ENCODE results near the gene PRR14L. TPM values are rescaled to one million over a fixed set of nuclear protein-coding genes. Genes with fewer than 3 reads are reported as not detected.

Gene PRR14L
- total and polyA plus RNA-seq, 2 of the 13 experiments (the other 11 are each of a cell fraction or from before 2014, with no cell fraction given): 6.6 to 16.5 TPM

GRCh38 chr22:31732089-31732829 is 17.7 kb downstream of the PRR14L start:
- Histone ChIP-seq H3K36me3 (replicated peaks in 1 of 2; ENCODE audit: control insufficient read depth in 1 of 2, insufficient read depth in 2 of 2, low read length in 2 of 2) (peaks cover 0 to 8% of the 10 kb centered on the region in 2 experiments; a peak in 2 of 5 replicates), H3K4me3 (replicated peaks in 1 of 3; ENCODE audit: insufficient read depth in 1 of 3, low read depth in 2 of 3, low read length in 3 of 3) (no peak overlapping the region), H2AFZ (ENCODE audit: low read length) (no peak overlapping the region), H4K20me1 (ENCODE audit: insufficient read depth, low read length) (peaks cover 15% of the 10 kb centered on the region), H3K27ac (ENCODE audit: extremely low read length, insufficient read depth, low read length) (peak overlapping the region; percentile 25), H3K9me3 (ENCODE audit: low read length) (no peaks in the 10 kb centered on the region), H3K27me3 (ENCODE audit: control insufficient read depth in 1 of 2, insufficient read depth in 2 of 2, low read length in 2 of 2) (no peaks in the 10 kb centered on the region), H3K4me2 (ENCODE audit: low read depth, low read length) (peak overlapping the region; percentile 55), H3K4me1 (ENCODE audit: insufficient read depth, low read length) (peaks cover 45% of the 10 kb centered on the region), H3K9ac (ENCODE audit: insufficient read depth, low read depth, low read length) (peak overlapping the region; percentile 4; the same call in 1 of the 2 replicates), H3K79me2 (ENCODE audit: insufficient read depth, low read length) (peaks cover 15% of the 10 kb centered on the region)
- peak; percentile 73 for ATAC-seq
- peak; percentile 66 for FAIRE-seq
- in situ Hi-C loops (cut with HindIII; ENCODE audit: extremely low pct_ligation_motif_present, low pct_unique_long_range_greater_than_20kb): no loop called here
- ChIA-PET POLR2A (interaction anchor here (1.4 kb wide), 1 partner anchor 21 kb away, joined by 5 read pairs; no protein-coding TSS in a partner anchor), CTCF (ENCODE audit: low intra/inter-chr PET ratio, low total read pairs) (no interaction called here)
- WGBS (ENCODE audit: low lambda C conversion rate): 38% methylated on average over 2 of the region's 2 CpGs
- intact Hi-C loops (cut with micrococcal nuclease; ENCODE audit: unreplicated experiment): no loop called here
- no TSS peak for BruUV-seq (replicated peaks)
- DNase-seq (ENCODE audit: low spot score): no peak
- TF ChIP-seq, protein P1, sequence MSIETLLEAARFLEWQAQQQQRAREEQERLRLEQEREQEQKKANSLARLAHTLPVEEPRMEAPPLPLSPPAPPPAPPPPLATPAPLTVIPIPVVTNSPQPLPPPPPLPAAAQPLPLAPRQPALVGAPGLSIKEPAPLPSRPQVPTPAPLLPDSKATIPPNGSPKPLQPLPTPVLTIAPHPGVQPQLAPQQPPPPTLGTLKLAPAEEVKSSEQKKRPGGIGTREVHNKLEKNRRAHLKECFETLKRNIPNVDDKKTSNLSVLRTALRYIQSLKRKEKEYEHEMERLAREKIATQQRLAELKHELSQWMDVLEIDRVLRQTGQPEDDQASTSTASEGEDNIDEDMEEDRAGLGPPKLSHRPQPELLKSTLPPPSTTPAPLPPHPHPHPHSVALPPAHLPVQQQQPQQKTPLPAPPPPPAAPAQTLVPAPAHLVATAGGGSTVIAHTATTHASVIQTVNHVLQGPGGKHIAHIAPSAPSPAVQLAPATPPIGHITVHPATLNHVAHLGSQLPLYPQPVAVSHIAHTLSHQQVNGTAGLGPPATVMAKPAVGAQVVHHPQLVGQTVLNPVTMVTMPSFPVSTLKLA (IDR thresholded peaks at IDR 0.05): no peak
- TF ChIP-seq, protein P2, sequence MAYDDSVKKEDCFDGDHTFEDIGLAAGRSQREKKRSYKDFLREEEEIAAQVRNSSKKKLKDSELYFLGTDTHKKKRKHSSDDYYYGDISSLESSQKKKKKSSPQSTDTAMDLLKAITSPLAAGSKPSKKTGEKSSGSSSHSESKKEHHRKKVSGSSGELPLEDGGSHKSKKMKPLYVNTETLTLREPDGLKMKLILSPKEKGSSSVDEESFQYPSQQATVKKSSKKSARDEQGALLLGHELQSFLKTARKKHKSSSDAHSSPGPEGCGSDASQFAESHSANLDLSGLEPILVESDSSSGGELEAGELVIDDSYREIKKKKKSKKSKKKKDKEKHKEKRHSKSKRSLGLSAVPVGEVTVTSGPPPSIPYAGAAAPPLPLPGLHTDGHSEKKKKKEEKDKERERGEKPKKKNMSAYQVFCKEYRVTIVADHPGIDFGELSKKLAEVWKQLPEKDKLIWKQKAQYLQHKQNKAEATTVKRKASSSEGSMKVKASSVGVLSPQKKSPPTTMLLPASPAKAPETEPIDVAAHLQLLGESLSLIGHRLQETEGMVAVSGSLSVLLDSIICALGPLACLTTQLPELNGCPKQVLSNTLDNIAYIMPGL (CRISPR knock-in tag; IDR thresholded peaks at IDR 0.05; ENCODE audit: borderline replicate concordance in 1 of 2, low read depth in 1 of 2): 0 out of 4 replicates have a peak, but pooled peaks of 1 of the 2 experiments have one; percentile 40
- 0 out of 2 replicates have a peak, but pooled peaks have one; percentile 26 for TF ChIP-seq FOSL2 (CRISPR knock-in tag; IDR thresholded peaks at IDR 0.05)
- peak; percentile 35; the same call in 1 of the 2 replicates for TF ChIP-seq SALL1 (CRISPR knock-in tag; IDR thresholded peaks at IDR 0.05)
- no peak for TF ChIP-seq SOX13 (IDR thresholded peaks at IDR 0.05)
- 0 out of 4 replicates have a peak, but pooled peaks of 1 of the 2 experiments have one; percentile 10 for TF ChIP-seq SOX13 (CRISPR knock-in tag; conservative IDR thresholded peaks at IDR 0.05 in 1 of 2, IDR thresholded peaks at IDR 0.05 in 1 of 2)
- 0 out of 2 replicates have a peak, but pooled peaks have one; percentile 14 for TF ChIP-seq THAP11 (CRISPR knock-in tag; IDR thresholded peaks at IDR 0.05)
- no peak for TF ChIP-seq ZNF543 (CRISPR knock-in tag; IDR thresholded peaks at IDR 0.05)
- no peak for TF ChIP-seq FOXP1 (IDR thresholded peaks at IDR 0.05)
- TF ChIP-seq FOXP1 (CRISPR knock-in tag; IDR thresholded peaks at IDR 0.05): peak; percentile 80
- TF ChIP-seq ZNF225 (CRISPR knock-in tag; IDR thresholded peaks at IDR 0.05): no peak
- TF ChIP-seq NR2F6 (IDR thresholded peaks at IDR 0.05): 0 out of 2 replicates have a peak, but pooled peaks have one; percentile 20
- peak; percentile 42; the same call in 1 of the 2 replicates for TF ChIP-seq NR2F6 (CRISPR knock-in tag; IDR thresholded peaks at IDR 0.05)
- peak; percentile 31; the same call in 1 of the 2 replicates for TF ChIP-seq FOXK1 (CRISPR knock-in tag; IDR thresholded peaks at IDR 0.05; ENCODE audit: borderline replicate concordance, low read depth)
- TF ChIP-seq, protein P3, sequence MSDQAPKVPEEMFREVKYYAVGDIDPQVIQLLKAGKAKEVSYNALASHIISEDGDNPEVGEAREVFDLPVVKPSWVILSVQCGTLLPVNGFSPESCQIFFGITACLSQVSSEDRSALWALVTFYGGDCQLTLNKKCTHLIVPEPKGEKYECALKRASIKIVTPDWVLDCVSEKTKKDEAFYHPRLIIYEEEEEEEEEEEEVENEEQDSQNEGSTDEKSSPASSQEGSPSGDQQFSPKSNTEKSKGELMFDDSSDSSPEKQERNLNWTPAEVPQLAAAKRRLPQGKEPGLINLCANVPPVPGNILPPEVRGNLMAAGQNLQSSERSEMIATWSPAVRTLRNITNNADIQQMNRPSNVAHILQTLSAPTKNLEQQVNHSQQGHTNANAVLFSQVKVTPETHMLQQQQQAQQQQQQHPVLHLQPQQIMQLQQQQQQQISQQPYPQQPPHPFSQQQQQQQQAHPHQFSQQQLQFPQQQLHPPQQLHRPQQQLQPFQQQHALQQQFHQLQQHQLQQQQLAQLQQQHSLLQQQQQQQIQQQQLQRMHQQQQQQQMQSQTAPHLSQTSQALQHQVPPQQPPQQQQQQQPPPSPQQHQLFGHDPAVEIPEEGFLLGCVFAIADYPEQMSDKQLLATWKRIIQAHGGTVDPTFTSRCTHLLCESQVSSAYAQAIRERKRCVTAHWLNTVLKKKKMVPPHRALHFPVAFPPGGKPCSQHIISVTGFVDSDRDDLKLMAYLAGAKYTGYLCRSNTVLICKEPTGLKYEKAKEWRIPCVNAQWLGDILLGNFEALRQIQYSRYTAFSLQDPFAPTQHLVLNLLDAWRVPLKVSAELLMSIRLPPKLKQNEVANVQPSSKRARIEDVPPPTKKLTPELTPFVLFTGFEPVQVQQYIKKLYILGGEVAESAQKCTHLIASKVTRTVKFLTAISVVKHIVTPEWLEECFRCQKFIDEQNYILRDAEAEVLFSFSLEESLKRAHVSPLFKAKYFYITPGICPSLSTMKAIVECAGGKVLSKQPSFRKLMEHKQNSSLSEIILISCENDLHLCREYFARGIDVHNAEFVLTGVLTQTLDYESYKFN (CRISPR knock-in tag; conservative IDR thresholded peaks at IDR 0.05): peak; percentile 36; the same call in 1 of the 2 replicates
- TF ChIP-seq BCL6 (CRISPR knock-in tag; IDR thresholded peaks at IDR 0.05): peak; percentile 56; the same call in 1 of the 2 replicates

Measured in HepG2 (cell line).